ENCODE data around the gene MIA2. TPM values are rescaled to one million over a fixed set of nuclear protein-coding genes. Genes with fewer than 3 reads are reported as not detected.

MIA2 gene
- total and polyA plus RNA-seq, 2 donors from 2014 or later = 63.2 to 65.6 TPM

- Histone ChIP-seq H3K4me3 (ENCODE audit: low read length in 3 of 3) (no peak overlapping the region), H3K27me3 (ENCODE audit: control insufficient read depth, insufficient read depth, low read length) (no peaks in the 10 kb centered on the region), H3K4me1 (ENCODE audit: control insufficient read depth in 2 of 3, insufficient read depth in 2 of 3, low read depth in 1 of 3, low read length in 3 of 3) (peaks cover 0 to 6% (median 3%) of the 10 kb centered on the region in 3 donors), H3K27ac (ENCODE audit: low read depth in 2 of 2, low read length in 2 of 2) (no peak overlapping the region), H3K9me3 (ENCODE audit: control insufficient read depth in 2 of 3, insufficient read depth in 1 of 3, low read length in 3 of 3) (no peaks in the 10 kb centered on the region), H3K9ac (ENCODE audit: low read length in 3 of 3) (no peak overlapping the region), H3K36me3 (ENCODE audit: control insufficient read depth in 2 of 3, insufficient read depth in 3 of 3, low read length in 3 of 3) (no peaks in the 10 kb centered on the region)
- FAIRE-seq = no peak
- TF ChIP-seq CTCF (IDR thresholded peaks at IDR 0.05; ENCODE audit: borderline replicate concordance, extremely low read depth, insufficient read depth) = no peak
- intact Hi-C loops (cut with DNase I) = no loop called here
- DNase-seq = no peak
These were observed 5.0 kb upstream of the MIA2 start for GRCh38 chr14:39228509-39229221.

GRCh38 chr14:39229222-39229543 lies 4.5 kb upstream of the MIA2 start:
- FAIRE-seq (no peak), DNase-seq (no peak)
- H3K36me3 ChIP-seq (ENCODE audit: control insufficient read depth in 2 of 3, insufficient read depth in 3 of 3, low read length in 3 of 3) = no peaks in the 10 kb centered on the region
- H3K9me3 ChIP-seq (ENCODE audit: control insufficient read depth in 2 of 3, insufficient read depth in 1 of 3, low read length in 3 of 3) = no peaks in the 10 kb centered on the region
- H3K9ac ChIP-seq (ENCODE audit: low read length in 3 of 3) = no peak overlapping the region
- TF ChIP-seq CTCF (IDR thresholded peaks at IDR 0.05; ENCODE audit: borderline replicate concordance, extremely low read depth, insufficient read depth) = no peak
- H3K4me3 ChIP-seq (ENCODE audit: low read length in 3 of 3) = no peak overlapping the region
- intact Hi-C loops (cut with DNase I) = no loop called here
- no peak overlapping the region for H3K27ac ChIP-seq (ENCODE audit: low read depth in 2 of 2, low read length in 2 of 2)
- H3K4me1 ChIP-seq (ENCODE audit: control insufficient read depth in 2 of 3, insufficient read depth in 2 of 3, low read depth in 1 of 3, low read length in 3 of 3) = peaks cover 0 to 6% (median 3%) of the 10 kb centered on the region in 3 donors
- H3K27me3 ChIP-seq (ENCODE audit: control insufficient read depth, insufficient read depth, low read length) = no peaks in the 10 kb centered on the region

GRCh38 chr14:39229601-39230110 lies 4.1 kb upstream of the MIA2 start:
- no peaks in the 10 kb centered on the region for H3K36me3 ChIP-seq (ENCODE audit: control insufficient read depth in 2 of 3, insufficient read depth in 3 of 3, low read length in 3 of 3)
- intact Hi-C loops (cut with DNase I) = no loop called here
- H3K9me3 ChIP-seq (ENCODE audit: control insufficient read depth in 2 of 3, insufficient read depth in 1 of 3, low read length in 3 of 3) = no peaks in the 10 kb centered on the region
- H3K27ac ChIP-seq (ENCODE audit: low read depth in 2 of 2, low read length in 2 of 2) = no peak overlapping the region
- H3K4me1 ChIP-seq (ENCODE audit: control insufficient read depth in 2 of 3, insufficient read depth in 2 of 3, low read depth in 1 of 3, low read length in 3 of 3) = peaks cover 0 to 6% (median 3%) of the 10 kb centered on the region in 3 donors
- no peak overlapping the region for H3K9ac ChIP-seq (ENCODE audit: low read length in 3 of 3)
- H3K4me3 ChIP-seq (ENCODE audit: low read length in 3 of 3) = no peak overlapping the region
- FAIRE-seq (no peak), DNase-seq (no peak)
- H3K27me3 ChIP-seq (ENCODE audit: control insufficient read depth, insufficient read depth, low read length) = no peaks in the 10 kb centered on the region
- TF ChIP-seq CTCF (IDR thresholded peaks at IDR 0.05; ENCODE audit: borderline replicate concordance, extremely low read depth, insufficient read depth) = no peak

All from kidney (tissue), 14 donors.